Neural cell (in vitro differentiated cells): ENCODE measurements around the gene ITPR2. TPM values are rescaled to one million over a fixed set of nuclear protein-coding genes. Genes with fewer than 3 reads are reported as not detected.
"Not testable (repeated sequence)": the region's sequence is repeated elsewhere in the genome, so short reads cannot be mapped to it uniquely, and the experiment has no call there.

Experiments
- H2AFZ ChIP-seq: fragments of 200-600, 300-800 bp; sonication (generic), shearing (Covaris generic); 2 replicates; pipeline ENCODE4 v1.6.0; 2014; ENCODE audit warnings: low read depth, mild to moderate bottlenecking, antibody characterized with exemption, low read length, moderate library complexity
- H3F3A ChIP-seq: fragments of 200-600 bp; shearing (Covaris generic); 2 replicates; pipeline ENCODE4 v1.6.1; 2016; ENCODE audit warnings: mild to moderate bottlenecking, moderate library complexity, mixed read lengths, antibody characterized with exemption, low read length; ENCODE audit not compliant: insufficient read depth, poor library complexity, severe bottlenecking
- H3K27ac ChIP-seq: fragments of 200-600, 300-800 bp; sonication (generic), shearing (Covaris generic); 2 replicates; pipeline ENCODE4 v1.5.1; 2014; ENCODE audit warnings: mild to moderate bottlenecking, low read length, moderate library complexity
- H3K27me3 ChIP-seq: fragments of 300-800, 200-600 bp; sonication (generic), shearing (Covaris generic); 2 replicates; pipeline ENCODE4 v1.6.0; 2014; ENCODE audit warnings: mild to moderate bottlenecking, low read depth, low read length, moderate library complexity; ENCODE audit not compliant: insufficient read depth
- H3K36me3 ChIP-seq: fragments of 300-800, 200-600 bp; sonication (generic), shearing (Covaris generic); 2 replicates; pipeline ENCODE4 v1.5.1; 2014; ENCODE audit warnings: mild to moderate bottlenecking, antibody characterized with exemption, low read length, moderate library complexity; ENCODE audit not compliant: insufficient read depth
- H3K4me2 ChIP-seq: fragments of 300-800, 200-600 bp; sonication (generic), shearing (Covaris generic); 2 replicates; pipeline ENCODE4 v1.6.0; 2014; ENCODE audit warnings: mild to moderate bottlenecking, low read length
- H3K4me3 ChIP-seq: fragments of 300-800, 200-600 bp; sonication (generic), shearing (Covaris generic); 2 replicates; pipeline ENCODE4 v1.5.1; 2014; ENCODE audit warnings: mild to moderate bottlenecking, low read length, moderate library complexity
- H3K79me2 ChIP-seq: fragments of 200-600 bp; shearing (Covaris generic); replicated peaks from 2 replicates; pipeline ENCODE4 v1.6.0; 2014; ENCODE audit warnings: mild to moderate bottlenecking, low read length, moderate library complexity; ENCODE audit not compliant: insufficient read depth
- H3K9ac ChIP-seq: fragments of 300-800, 200-600 bp; sonication (generic), shearing (Covaris generic); 2 replicates; pipeline ENCODE4 v1.6.1; 2016; ENCODE audit warnings: mild to moderate bottlenecking, low read length, mixed read lengths
- H3K9me2 ChIP-seq: fragments of 200-600 bp; shearing (Covaris generic); 2 replicates; pipeline ENCODE4 v1.6.1; 2016; ENCODE audit warnings: mild to moderate bottlenecking, low read length, mixed read lengths; ENCODE audit not compliant: insufficient read depth
- H3K9me3 ChIP-seq: fragments of 200-600, 300-800 bp; sonication (generic), shearing (Covaris generic); 2 replicates; pipeline ENCODE4 v1.6.1; 2016; ENCODE audit warnings: mild to moderate bottlenecking, mixed run types, low read length, moderate library complexity, mixed read lengths
- H4K20me1 ChIP-seq: fragments of 200-600 bp; shearing (Covaris generic); 2 replicates; pipeline ENCODE4 v1.6.1; 2016; ENCODE audit warnings: mild to moderate bottlenecking, mixed run types; ENCODE audit not compliant: insufficient read depth
- CTCF ChIP-seq: fragments of 450-650 bp; IDR thresholded peaks from 2 replicates; pipeline ENCODE4 v1.5.1; 2014; ENCODE audit warnings: antibody characterized with exemption, mild to moderate bottlenecking, moderate library complexity; ENCODE audit not compliant: poor library complexity, severe bottlenecking
- EP300 ChIP-seq: fragments of 450-650 bp; conservative IDR thresholded peaks from 2 replicates; pipeline ENCODE4 v1.6.1; 2014; ENCODE audit warnings: antibody characterized with exemption, mild to moderate bottlenecking, moderate library complexity; ENCODE audit not compliant: poor library complexity, severe bottlenecking
- EZH2 ChIP-seq: fragments of 200-600, 300-800 bp; shearing (Covaris generic), sonication (generic); IDR thresholded peaks from 2 replicates; pipeline ENCODE4 v1.6.1; 2014; ENCODE audit warnings: antibody characterized with exemption, low read length, borderline replicate concordance, mild to moderate bottlenecking; ENCODE audit not compliant: insufficient read depth, poor library complexity, severe bottlenecking
- MXI1 ChIP-seq: fragments of 450-650 bp; conservative IDR thresholded peaks from 2 replicates; pipeline ENCODE4 v1.6.1; 2014; ENCODE audit warnings: antibody characterized with exemption, mild to moderate bottlenecking; ENCODE audit not compliant: poor library complexity, severe bottlenecking
- POLR2AphosphoS5 ChIP-seq: IDR thresholded peaks from 2 replicates; pipeline ENCODE4 v1.6.1; 2012
- RAD21 ChIP-seq: fragments of 450-650 bp; conservative IDR thresholded peaks from 2 replicates; pipeline ENCODE4 v1.6.1; 2014; ENCODE audit warnings: antibody characterized with exemption, mild to moderate bottlenecking, moderate library complexity
- REST ChIP-seq: IDR thresholded peaks from 2 replicates; pipeline ENCODE4 v1.6.1; 2012; ENCODE audit warnings: borderline replicate concordance
- SMC3 ChIP-seq: fragments of 450-650 bp; conservative IDR thresholded peaks from 2 replicates; pipeline ENCODE4 v1.6.1; 2014; ENCODE audit warnings: antibody characterized with exemption, mild to moderate bottlenecking, moderate library complexity; ENCODE audit not compliant: poor library complexity
- TAF1 ChIP-seq: IDR thresholded peaks from 2 replicates; pipeline ENCODE4 v1.6.1; 2012; ENCODE audit warnings: low read depth
- polyA plus RNA-seq: library from polyadenylated mRNA; depleted of rRNA; stranded (reverse); fragments of >200 nt; gene quantifications from 2 replicates; pipeline ENCODE4 v1.2.3, GENCODE V29; 2014

The ITPR2 gene
- polyA plus RNA-seq, 1 donor from 2014 or later, result 2.0 TPM

- Histone ChIP-seq H2AFZ (no peak overlapping the region), H3K9me2 (no peaks in the 10 kb centered on the region), H3K27ac (no peak overlapping the region), H4K20me1 (no peaks in the 10 kb centered on the region), H3K27me3 (no peaks in the 10 kb centered on the region), H3K79me2 (no peaks in the 10 kb centered on the region), H3F3A (no peaks in the 10 kb centered on the region), H3K9me3 (no peaks in the 10 kb centered on the region), H3K36me3 (no peaks in the 10 kb centered on the region), H3K4me2 (no peak overlapping the region), H3K4me3 (no peak overlapping the region), H3K9ac (no peak overlapping the region)
- no peak for TF ChIP-seq EZH2
Observed at GRCh38 chr12:26783131-26783526, 49.9 kb downstream of the ITPR2 start.

- no peak for TF ChIP-seq REST
- no peak for TF ChIP-seq EP300
- no peak for TF ChIP-seq SMC3
- no peak for TF ChIP-seq TAF1
- no peak for TF ChIP-seq EZH2
- TF ChIP-seq MXI1, result no peak
- TF ChIP-seq POLR2AphosphoS5, result no peak
- TF ChIP-seq CTCF, result no peak
- TF ChIP-seq RAD21, result no peak
- H3K9me2 ChIP-seq, result no peaks in the 10 kb centered on the region
Observed at GRCh38 chr12:26782372-26783130, 50.4 kb downstream of the ITPR2 start.

GRCh38 chr12:26780656-26781055 is 52.3 kb downstream of the ITPR2 start:
- H3K9ac ChIP-seq, H3K27ac ChIP-seq, H3K27me3 ChIP-seq, H3K79me2 ChIP-seq, H3K4me2 ChIP-seq, H3K9me3 ChIP-seq, H3K4me3 ChIP-seq, H3K36me3 ChIP-seq, H2AFZ ChIP-seq, H3K9me2 ChIP-seq, H4K20me1 ChIP-seq, H3F3A ChIP-seq: not testable (repeated sequence)

More at GRCh38 chr12:26782372-26783130, 50.4 kb downstream of the ITPR2 start:
- Histone ChIP-seq H3K79me2 (no peaks in the 10 kb centered on the region), H3K4me3 (no peak overlapping the region), H3K36me3 (no peaks in the 10 kb centered on the region), H4K20me1 (no peaks in the 10 kb centered on the region), H3K4me2 (no peak overlapping the region), H3K9ac (no peak overlapping the region), H2AFZ (no peak overlapping the region), H3K27ac (no peak overlapping the region), H3K27me3 (no peaks in the 10 kb centered on the region), H3K9me3 (no peaks in the 10 kb centered on the region), H3F3A (no peaks in the 10 kb centered on the region)

GRCh38 chr12:26778173-26778775 is 54.7 kb downstream of the ITPR2 start:
- not testable (repeated sequence) for H3F3A ChIP-seq, H3K9ac ChIP-seq, H3K79me2 ChIP-seq, H3K4me2 ChIP-seq, H3K27me3 ChIP-seq, H3K27ac ChIP-seq, H3K9me3 ChIP-seq, H3K36me3 ChIP-seq, H3K4me3 ChIP-seq, H4K20me1 ChIP-seq, H2AFZ ChIP-seq, H3K9me2 ChIP-seq
